ENCODE measurements around the gene STRIT1. TPM values are rescaled to one million over a fixed set of nuclear protein-coding genes. Genes with fewer than 3 reads are reported as not detected.

The STRIT1 gene
- total RNA-seq, 4 donors from 2014 or later = not detected

DNA sequence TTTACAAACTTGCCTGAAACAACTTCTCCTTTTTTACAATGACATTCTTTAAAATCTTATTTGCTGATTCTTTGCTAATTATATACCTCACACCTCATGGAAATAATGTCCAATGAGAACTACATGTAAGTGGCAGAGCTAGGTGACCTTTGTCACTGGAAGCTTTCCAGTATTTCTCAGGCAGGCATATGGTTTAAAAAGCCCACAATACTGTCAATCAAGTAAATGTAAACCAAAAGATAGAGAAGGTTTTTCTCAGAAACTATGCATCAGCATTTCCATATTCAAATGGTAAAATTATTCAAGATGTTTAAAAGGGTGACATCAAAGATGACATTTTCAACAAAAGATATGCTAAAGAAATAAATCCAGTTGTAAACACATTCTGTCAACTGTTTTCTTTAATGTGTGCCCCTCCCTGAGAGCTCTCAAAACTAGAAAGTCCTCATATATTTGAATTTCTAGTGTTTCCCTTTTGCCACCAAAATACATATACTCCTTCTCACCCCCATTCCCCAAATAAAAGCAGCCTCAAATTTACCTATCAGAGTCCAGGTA is 10.1 kb upstream of the STRIT1 start:
- TF ChIP-seq, protein P1, sequence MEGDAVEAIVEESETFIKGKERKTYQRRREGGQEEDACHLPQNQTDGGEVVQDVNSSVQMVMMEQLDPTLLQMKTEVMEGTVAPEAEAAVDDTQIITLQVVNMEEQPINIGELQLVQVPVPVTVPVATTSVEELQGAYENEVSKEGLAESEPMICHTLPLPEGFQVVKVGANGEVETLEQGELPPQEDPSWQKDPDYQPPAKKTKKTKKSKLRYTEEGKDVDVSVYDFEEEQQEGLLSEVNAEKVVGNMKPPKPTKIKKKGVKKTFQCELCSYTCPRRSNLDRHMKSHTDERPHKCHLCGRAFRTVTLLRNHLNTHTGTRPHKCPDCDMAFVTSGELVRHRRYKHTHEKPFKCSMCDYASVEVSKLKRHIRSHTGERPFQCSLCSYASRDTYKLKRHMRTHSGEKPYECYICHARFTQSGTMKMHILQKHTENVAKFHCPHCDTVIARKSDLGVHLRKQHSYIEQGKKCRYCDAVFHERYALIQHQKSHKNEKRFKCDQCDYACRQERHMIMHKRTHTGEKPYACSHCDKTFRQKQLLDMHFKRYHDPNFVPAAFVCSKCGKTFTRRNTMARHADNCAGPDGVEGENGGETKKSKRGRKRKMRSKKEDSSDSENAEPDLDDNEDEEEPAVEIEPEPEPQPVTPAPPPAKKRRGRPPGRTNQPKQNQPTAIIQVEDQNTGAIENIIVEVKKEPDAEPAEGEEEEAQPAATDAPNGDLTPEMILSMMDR (IDR thresholded peaks at IDR 0.05; ENCODE audit: low read depth) = no peak

DNA sequence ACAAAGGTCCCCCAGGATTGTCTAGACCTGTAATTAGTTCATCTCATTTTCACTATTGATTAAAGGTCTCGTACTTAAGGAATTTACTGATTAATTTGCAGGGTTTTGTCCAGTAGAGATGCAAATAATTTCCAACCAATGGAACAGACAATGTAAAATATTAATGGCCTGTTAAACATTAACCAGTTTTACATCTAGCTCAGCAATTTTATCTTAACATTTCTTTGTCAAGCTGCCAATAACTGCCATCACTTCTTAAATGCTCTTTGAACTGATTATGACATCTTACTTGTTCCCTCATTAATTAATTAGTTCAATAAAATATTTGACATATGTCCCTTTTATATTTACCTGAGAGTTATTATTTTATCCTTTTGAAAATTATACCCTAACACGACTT is 9.4 kb upstream of the STRIT1 start:
- TF ChIP-seq, protein P1 (IDR thresholded peaks at IDR 0.05; ENCODE audit: low read depth) = no peak

DNA sequence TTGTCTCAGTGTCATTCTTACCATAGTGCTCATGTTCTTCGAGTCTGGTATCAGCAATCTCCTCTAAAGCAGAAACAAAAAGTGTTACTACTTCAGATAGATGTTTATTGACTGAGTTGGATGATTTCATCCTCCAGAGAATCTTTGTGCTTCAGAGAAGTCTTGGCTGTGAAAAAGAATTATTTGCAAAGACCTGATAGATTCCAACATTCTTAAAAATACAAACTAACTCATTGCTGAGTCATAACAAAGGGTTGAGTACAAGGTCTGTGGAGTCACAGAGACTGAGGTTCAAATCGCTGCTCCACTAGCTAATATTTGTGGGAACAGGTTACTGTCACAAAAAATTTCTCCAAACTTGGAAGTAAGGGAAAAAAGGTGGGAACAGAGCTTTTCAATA is 9.0 kb upstream of the STRIT1 start:
- TF ChIP-seq, protein P1 (IDR thresholded peaks at IDR 0.05; ENCODE audit: low read depth) = no peak

DNA sequence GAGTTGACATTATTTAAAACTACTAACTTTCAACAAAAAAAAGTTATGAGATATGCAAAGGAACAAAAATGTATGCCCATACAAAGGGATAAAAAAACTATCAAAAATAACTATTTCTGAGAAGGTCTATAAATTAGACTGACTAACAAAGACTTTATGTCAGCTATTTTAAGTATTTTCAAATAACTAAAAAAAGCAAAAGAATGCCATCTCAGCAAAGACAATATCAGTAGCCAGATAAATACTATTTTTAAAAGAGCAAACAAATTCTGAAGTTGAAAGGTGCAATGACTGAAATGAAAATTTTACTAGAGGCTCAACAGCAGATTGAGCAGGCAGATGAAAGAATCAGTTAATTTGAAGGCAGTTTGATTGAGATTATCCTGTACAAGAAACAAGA is 3.6 kb upstream of the STRIT1 start:
- TF ChIP-seq, protein P1 (IDR thresholded peaks at IDR 0.05; ENCODE audit: low read depth) = no peak

DNA sequence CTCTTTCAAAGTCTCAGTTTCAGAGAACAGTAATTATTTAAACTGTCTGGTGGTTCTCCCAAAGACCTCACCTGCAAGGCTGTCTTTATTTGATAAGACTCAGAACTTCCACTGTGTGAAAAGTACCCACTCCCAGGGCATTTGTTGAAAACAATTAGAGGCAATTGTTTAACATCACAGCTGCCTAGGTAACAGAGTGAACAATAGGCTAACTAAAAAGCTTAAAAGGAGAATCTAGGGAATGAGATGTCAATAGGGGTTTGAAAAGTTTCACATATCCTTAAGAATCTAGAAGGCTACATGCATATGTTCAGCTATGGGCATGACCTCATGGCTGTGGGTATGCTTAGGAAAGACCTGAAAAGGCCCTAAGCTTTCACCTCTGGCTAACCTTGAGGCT is 2.9 kb upstream of the STRIT1 start:
- TF ChIP-seq, protein P1 (IDR thresholded peaks at IDR 0.05; ENCODE audit: low read depth) = no peak

DNA sequence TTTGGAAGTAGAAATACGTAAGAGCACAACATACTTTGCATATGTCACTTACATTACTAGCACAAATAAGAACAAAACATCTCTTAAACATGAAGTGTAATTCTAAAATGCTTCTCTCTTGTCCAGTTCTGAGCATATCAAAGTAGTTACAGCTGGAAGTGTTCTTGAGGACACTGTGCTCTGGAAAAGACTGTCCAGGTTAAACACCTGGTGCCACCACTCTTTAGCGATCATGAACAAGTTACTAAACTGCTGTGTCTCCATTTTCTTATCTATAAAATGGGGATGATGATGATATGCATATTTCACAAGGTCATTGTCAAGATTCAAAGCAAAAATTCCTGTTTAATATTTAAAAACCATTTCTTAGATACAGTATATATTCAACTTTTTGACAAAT is 790 bp downstream of the STRIT1 start:
- TF ChIP-seq, protein P1 (IDR thresholded peaks at IDR 0.05; ENCODE audit: low read depth) = no peak

DNA sequence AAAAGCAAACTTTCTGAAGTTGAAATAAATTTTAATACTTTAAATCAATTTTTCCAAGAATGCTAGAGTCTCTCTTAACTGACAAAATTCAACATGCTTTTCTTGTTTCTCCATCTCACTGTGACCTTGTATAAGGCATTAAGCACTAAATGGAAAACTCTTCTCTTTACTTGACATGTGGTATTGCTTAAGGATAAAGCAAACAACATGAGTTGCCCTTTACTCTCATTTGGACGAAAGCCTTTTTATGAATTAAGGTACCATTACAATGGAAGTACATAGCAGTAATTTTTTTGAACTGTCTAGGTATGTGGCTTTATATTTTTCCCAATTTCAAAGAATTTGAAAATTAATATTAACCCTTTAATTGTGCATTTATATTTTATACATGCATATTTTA is 1.4 kb downstream of the STRIT1 start:
- TF ChIP-seq, protein P1 (IDR thresholded peaks at IDR 0.05; ENCODE audit: low read depth) = no peak
